ENCODE measurements around the gene GPC3.
A peak's percentile ranks its signal among the peaks of the same experiment; 100 is the strongest.

GPC3 gene

DNA sequence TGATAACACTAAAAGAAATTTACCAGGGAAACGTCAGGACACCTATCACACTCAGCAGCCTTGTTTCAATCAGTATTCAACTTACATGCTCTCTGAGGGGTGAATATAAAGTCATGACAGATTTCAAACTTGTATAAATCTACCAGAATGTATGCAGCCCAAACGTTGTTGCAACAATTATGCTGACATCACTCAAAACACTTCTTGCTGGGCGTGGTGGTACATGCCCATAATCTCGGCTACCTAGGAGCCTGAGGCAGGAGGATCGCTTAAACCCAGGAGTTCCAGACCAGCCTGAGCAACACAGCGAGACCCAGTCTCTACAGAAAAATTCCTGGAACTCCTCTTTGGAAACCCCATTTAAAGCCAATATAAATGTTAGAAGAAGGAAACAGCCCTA is 303.5 kb downstream of the GPC3 start:
- no peak for DNase-seq (ENCODE audit: low spot score)

DNA sequence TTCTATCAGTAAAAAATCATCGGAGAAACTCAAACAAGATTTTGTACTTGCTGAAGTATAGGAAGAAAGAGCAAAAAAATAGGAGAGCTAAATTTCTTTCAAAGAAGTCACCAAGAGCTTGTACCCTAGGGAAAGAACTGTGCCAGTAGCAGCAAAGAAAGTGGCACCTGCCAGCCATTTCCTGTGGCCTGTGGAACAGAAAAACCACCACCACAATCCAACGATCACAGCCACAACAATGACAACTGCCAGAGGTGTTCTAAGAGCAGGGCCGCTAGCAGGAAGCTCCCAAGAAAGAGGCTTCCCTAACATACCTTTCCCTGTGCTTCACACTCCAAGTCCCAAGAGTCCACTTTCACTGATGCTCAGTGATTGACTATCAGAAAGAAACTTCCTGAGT is 304.0 kb downstream of the GPC3 start:
- DNase-seq (ENCODE audit: low spot score) = no peak

GRCh38 chrX:133677123-133678063 is 308.0 kb downstream of the GPC3 start:
- DNase-seq (ENCODE audit: low spot score) = no peak

DNA sequence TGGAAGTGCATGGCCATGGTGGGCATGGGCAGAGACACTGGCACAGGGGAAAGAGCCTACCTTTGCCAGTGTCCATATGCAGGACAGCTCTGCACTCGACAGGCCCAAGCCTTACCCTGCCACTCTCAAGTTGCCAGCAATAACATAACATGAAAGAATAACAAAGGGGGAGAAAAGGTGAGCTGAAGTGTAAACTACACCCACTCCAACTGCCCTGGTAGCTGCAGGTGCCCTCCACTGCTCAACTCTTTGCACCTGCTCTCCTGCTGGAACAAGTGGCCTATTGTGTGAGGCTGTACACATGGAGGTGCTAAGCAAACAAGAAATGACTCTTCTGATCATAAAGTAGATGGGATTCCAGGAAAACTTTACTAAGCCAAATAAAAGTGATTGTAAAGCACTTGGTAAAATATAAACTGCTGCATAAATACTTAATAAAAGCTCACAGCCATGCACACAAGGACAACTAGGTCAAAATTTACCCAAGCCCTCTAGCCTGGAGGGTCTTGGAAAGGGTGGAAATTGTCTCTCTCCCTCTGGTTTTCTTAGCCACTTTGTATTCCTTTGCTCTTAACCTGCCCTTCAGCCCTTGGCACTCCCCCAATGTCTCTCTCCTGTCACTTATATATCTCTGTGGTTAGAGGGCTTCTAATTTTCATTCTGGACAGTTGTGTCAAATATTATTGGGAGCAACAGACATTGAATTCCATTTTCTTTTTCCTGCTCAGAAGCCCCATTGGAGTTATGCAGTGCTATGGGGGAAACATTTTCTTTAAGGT is 308.9 kb downstream of the GPC3 start:
- DNase-seq (ENCODE audit: low spot score) = no peak

DNA sequence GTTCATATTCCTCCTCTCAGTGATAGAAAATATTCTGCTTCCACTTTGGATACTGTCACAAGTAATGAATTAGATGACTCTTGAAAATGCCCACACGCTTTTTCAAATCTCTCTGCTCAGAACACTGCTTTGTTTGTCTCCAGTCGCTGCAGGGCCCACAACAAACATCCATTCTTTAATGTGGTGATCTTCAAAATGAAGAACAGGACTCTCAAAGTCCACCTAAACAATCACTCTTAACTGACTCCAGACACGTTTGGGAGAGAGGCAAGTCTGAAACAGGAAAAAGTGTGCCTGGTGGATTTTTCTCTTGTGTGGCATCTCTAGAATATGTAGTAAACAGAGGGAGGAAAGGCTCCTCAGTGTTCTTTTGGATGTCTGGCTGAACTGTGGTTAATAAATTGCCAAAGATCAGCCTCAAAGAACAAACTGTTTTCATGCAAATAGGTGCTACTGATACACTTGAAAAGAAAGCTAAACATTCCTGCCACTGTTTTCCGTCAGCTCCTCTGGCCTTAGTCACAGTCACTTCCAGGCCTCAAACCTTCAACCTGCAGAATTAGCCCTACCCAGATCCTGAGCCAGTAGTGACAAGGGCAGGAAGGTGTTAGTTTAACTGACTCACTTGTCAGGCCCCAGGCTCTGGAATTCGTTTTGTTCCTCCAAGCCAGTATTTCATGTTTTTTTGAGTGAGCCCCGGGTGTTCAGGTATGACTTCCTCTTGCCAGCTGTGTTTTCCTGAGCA is 310.5 kb downstream of the GPC3 start:
- DNase-seq (ENCODE audit: low spot score) = no peak

DNA sequence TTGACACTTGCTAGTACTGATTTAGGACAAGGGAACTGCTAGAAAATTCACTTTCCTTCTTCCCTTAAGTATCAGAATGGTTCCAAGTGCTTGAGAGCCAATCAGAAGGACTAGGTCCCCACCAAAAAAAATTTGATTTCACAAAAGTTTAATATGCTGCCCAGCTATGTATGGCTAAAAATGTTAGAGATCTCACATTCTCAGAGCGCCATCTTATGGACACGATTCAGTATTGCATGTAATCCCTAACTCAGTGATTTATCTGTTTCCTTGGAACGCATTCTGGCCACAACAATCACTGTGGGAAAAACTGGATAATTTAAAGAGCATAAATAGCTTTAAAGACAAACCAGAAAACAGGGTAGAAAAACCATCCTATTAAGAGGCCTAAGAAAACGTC is 315.0 kb downstream of the GPC3 start:
- DNase-seq (ENCODE audit: low spot score) = peak; percentile 3

DNA sequence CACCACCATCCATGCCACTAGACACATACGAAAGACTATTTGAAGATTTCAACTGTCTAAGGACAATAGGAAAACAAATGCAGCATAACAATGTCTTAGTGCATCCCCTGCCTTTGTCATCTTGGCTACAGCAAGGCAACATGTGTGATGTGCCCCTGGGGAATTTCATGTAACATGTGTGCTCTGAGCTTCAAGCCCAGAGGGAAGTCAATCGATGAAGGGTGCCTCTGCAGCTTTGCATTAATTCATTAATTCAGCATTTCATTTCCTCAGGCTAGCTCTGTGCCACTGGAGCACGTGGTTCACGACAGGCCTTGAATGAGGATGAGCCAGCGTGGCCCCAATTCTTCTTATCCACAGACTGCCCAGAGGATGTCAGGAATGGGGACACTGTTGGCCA is 316.2 kb downstream of the GPC3 start:
- no peak for DNase-seq (ENCODE audit: low spot score)

DNA sequence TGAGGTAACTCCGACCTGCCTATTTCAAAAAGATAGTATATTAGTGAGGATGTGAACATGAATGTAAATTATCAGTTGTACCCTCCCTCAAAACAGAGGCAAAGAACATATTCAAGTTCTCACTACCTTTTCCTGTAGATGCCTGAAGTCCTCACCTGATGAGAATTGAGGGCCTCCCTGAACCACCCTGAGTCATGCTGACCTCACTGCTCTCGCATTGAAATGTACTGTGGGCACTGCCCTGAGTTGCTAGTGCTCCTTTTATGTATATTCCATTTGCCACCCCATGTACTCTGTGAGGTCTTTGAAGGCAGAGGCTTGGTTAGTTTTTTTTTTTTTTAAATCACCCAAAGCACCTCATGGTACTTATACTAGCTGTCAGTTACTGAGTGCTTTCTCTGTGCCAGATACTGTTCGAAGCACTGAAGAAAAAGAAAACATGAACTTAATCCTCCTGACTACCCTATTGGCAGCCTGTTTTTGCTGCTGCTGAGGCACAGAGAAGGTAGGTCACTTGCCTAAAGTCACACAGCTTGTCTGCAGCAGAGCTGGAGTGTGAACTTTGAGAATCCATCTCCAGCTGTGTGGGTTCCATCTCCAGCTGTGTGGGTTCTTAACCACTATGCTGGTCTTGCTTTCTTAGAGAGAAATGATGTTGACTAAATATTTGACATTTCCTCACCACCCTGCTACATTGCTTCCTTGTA is 317.0 kb downstream of the GPC3 start:
- no peak for DNase-seq (ENCODE audit: low spot score)

DNA sequence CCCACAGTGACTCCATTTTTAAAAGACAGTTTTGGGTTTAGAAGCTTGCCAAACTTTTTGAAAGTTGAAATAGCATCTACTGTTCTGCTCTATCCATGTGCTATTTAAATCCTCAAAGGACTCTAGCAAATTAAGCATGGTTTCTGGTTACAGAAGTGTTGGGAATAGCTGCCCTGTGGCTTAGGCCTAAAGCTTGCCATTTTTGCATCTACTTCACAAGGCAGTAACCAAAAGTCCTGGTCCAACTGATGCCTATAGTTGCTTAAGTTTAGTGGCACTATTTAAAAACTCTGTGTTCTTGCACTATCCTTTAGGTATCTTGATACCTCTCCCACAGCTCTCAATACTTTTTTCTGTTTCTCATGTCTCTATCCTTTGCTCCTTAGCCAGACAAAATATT is 319.1 kb downstream of the GPC3 start:
- no peak for DNase-seq (ENCODE audit: low spot score)

GRCh38 chrX:133661962-133662839 is 323.2 kb downstream of the GPC3 start:
- no peak for DNase-seq (ENCODE audit: low spot score)

DNA sequence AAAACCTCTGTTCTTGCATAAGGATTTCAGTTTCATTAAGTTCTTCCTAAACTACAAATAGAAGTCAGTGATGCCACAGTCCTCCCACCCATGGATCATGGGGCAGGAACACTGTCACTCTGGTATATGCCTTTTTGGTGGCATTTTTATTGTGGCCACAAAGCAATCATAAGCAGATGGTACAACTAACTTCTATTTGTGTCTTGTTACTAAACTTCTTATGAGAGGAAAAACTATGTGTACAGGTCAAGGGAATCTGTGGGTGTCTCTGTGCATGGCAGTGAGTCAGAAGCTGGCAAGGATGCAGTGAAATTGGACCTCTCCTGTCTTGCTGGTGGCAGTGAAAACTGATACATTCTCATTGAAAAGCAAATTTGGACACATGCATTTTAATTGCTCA is 325.1 kb downstream of the GPC3 start:
- no peak for DNase-seq (ENCODE audit: low spot score)

DNA sequence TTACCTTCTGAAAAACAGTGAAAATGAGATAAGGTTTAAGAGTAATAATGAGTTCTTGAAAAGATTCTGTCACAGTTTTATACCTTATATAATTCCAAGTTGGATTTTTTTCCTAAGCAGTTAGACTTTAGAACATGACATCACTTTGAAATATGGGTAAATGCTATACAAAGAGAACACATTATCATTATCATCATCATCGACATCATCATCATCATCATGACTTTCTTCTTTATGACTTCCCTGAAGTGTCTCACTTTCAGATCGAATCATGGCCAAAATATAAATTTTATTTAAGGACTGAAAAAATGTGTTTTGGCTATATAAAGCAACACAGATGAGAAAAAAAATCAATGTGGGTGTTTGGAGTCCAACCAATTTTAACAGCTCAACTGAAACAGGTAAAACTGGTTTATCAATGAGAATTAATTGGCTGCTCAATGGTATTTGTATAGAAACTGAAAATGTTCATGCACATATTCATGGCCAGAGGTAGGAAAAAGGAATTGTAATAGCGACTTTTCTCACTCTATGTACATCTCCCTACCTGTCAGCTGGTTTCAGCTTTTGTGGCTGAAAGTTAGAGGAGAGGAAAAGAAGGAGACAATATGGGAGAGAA is 327.0 kb downstream of the GPC3 start:
- no peak for DNase-seq (ENCODE audit: low spot score)

GRCh38 chrX:133655275-133656265 is 329.8 kb downstream of the GPC3 start:
- no peak for DNase-seq (ENCODE audit: low spot score)

DNA sequence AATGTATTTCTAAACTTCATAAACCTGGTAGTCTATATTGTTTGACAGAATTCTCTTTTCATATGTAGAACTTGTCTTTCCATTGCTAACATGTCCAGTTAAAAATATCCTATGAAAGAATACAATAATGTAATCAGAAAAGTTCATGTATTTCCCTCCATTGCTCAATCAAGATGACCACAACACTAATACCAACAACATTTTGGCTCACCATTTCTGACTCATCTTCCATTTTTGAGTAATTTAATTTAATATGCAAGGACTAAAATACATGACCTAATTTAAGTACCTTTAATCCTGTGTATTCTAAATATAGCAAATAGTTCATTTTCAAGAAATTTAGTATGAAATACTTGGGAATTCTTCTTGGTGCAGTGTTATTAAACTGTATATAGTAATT is 330.6 kb downstream of the GPC3 start:
- no peak for DNase-seq (ENCODE audit: low spot score)

DNA sequence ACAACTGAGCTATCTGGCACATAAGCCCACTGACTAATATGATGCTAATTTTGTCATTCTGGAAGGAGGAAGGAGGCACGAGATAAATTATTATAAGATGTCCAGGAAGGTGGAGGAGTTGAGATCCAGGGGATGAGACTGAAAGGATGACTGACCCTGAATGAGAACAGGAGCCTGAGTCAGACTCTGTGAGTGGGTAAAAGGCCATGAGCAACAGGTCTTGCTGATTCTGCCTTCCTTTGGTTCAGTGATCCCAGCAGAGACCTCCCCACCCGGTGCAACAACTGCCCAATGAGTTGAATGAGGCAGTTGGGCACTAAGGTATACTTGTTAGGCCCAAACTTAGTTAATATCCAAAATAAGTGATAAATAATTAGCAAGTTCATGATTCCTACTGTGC is 332.0 kb downstream of the GPC3 start:
- DNase-seq (ENCODE audit: low spot score) = no peak

- no peak for DNase-seq (ENCODE audit: low spot score)
These were observed 333.2 kb downstream of the GPC3 start for GRCh38 chrX:133652185-133652584.

- no peak for DNase-seq (ENCODE audit: low spot score)
These were observed 335.2 kb downstream of the GPC3 start for GRCh38 chrX:133650239-133650638.

- DNase-seq (ENCODE audit: low spot score) = no peak
These were observed 335.7 kb downstream of the GPC3 start for GRCh38 chrX:133649651-133650050.

GRCh38 chrX:133648594-133648993 is 336.8 kb downstream of the GPC3 start:
- no peak for DNase-seq (ENCODE audit: low spot score)
